Measurements from ENCODE around the gene SLC30A7. TPM values are rescaled to one million over a fixed set of nuclear protein-coding genes. Genes with fewer than 3 reads are reported as not detected.
"Not testable (repeated sequence)": the region's sequence is repeated elsewhere in the genome, so short reads cannot be mapped to it uniquely, and the experiment has no call there.

The SLC30A7 gene
- total RNA-seq, 1 donor from 2014 or later, result 25.9 TPM

DNA sequence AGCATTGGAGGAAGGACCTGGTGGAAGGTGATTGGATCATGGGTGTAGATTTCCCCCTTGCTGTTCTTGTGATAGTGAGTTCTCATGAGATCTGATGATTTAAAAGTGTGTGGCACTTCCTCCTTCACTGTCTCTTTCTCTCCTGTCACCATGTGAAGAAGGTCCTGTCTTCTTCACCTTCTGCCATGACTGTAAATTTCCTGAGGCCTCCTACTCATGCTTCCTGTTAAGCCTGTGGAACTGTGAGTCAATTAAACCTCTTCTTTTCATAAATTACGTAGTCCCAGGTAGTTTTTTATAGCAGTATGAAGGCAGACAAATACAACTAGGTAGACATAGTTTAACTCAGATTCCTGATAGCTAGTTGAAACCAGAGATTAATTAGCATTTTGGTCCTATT is 57.1 kb downstream of the SLC30A7 start:
- ATAC-seq; intact Hi-C loops (cut with DNase I); DNase-seq (ENCODE audit: low spot score): not testable (repeated sequence)

- no peak for ATAC-seq
- DNase-seq (ENCODE audit: low spot score), result no peak
- intact Hi-C loops (cut with DNase I), result no loop called here
Observed at GRCh38 chr1:100953960-100954730, 58.3 kb downstream of the SLC30A7 start.

DNA sequence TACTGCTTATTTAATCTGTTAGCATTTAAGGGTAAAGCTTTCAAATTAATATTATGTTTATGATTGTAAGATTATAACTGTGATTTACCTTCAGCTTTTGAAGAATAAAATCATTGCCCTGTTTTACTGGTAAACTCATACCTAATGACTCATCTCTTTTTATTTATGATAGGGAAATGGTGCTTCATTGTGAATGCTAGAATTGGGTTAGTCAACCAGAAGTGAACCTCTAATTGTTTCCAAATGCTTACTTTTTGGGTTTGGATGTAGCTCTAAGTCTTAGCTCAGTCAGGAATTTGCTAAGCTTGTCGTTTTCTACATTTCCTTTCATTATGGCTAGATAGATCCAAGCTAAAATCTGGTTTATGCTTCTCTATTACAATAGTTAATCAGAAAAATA is 59.4 kb downstream of the SLC30A7 start:
- intact Hi-C loops (cut with DNase I), result no loop called here
- DNase-seq (ENCODE audit: low spot score), result no peak
- ATAC-seq, result peak; percentile 84

GRCh38 chr1:100959502-100960060 is 63.7 kb downstream of the SLC30A7 start:
- no peak for DNase-seq (ENCODE audit: low spot score)
- intact Hi-C loops (cut with DNase I), result no loop called here
- no peak for ATAC-seq

DNA sequence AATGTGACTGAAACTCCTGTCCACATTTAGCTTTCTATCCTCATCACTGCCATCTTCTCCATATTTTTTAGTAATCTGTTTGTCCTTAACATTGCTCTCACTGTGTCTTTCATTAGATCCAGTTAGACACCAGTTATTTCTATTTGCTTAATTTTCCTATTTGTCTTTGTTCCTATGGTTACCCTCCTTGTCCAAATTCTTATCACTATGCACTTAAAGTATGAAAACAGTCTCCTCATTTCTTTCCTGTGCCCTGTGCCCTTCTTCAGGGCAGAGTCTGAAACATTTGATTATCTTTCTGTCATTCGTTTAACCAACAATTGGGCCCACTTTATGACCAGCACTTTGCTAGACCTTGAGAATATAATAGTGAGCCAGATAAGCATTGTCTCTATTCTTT is 64.2 kb downstream of the SLC30A7 start:
- intact Hi-C loops (cut with DNase I), result no loop called here
- DNase-seq (ENCODE audit: low spot score) (no peak), ATAC-seq (no peak)

DNA sequence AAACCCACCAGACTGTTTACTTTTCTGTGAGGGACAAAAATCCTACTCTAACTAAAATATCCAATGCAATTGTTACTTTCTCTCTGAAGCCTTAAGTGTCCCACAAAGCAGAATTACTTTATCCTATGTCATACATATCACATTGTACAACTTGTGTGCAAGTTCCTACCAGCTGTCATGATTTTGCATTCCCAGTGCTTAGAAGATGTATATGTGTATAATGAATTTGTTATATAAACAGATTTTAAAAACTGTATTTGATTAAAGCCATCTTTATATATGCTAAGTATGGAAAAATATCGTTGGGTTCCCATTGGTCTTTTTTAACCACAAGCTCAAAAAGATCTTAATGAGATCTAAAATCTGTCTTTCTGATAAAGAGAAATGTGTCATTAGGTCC is 72.7 kb downstream of the SLC30A7 start:
- intact Hi-C loops (cut with DNase I), result no loop called here
- DNase-seq (ENCODE audit: low spot score) (no peak), ATAC-seq (no peak)

DNA sequence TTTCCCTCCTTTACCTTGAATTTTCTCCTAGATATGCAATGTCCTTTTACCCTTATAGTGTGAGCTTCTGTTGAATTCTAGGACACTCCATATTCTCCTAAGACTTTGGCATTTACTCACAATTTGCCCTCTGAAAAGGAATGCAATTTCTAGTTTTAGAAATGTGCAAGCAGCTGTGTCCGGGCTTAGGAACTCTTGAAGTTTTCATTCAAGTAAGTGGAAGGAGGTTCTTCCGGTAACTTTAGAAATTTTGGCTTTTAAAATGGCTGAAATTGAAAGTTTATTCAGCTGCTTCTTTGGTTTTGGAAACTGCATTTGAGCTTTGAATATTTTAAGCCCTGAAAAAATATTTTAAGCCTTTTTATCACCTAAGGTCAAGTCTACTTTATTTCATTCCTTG is 73.4 kb downstream of the SLC30A7 start:
- DNase-seq (ENCODE audit: low spot score) (no peak), ATAC-seq (no peak)
- intact Hi-C loops (cut with DNase I), result no loop called here

- DNase-seq (ENCODE audit: low spot score) (no peak), ATAC-seq (no peak)
- intact Hi-C loops (cut with DNase I), result no loop called here
Observed at GRCh38 chr1:100971021-100971420, 75.1 kb downstream of the SLC30A7 start.

DNA sequence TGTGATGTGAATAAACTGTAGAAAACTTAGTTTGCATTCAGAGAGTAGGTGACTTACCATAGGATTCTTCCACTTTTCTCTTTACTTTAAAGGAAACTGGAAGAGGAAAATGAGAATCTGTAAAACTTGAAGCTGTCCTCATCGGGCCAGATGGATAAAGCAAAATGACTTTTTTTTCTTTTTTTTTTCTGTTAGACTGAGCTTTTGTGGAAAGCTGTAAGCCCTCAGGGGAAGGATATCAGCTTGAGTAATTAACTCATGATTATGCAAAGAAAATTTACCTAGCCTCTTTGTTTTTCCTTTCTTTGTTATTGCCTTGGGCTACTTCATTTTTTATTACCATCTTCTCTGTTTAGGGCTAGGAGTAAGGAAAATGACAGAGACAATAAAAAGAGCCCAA is 76.3 kb downstream of the SLC30A7 start:
- DNase-seq (ENCODE audit: low spot score) (no peak), ATAC-seq (no peak)
- intact Hi-C loops (cut with DNase I), result no loop called here

DNA sequence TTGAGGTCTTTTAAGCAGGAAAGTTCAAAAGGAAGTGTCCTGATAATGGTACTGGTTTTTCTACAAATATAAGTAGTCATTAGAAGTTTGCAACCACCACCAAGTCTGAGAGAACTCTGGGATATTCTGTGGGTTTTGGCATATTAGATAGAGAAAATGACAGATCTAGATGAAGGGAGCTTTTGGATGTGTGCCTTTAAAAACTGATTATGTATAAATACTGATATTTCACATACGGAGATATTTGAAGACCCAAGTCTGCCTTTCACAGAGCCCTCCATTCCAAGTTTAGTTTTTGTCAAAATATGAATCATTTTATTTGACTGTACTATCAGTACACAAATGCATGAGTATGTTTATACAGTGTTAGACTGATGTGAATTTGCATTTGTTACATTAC is 81.0 kb downstream of the SLC30A7 start:
- DNase-seq (ENCODE audit: low spot score) (no peak), ATAC-seq (no peak)
- intact Hi-C loops (cut with DNase I), result no loop called here

GRCh38 chr1:100979631-100980030 is 83.7 kb downstream of the SLC30A7 start:
- DNase-seq (ENCODE audit: low spot score) (no peak), ATAC-seq (no peak)
- intact Hi-C loops (cut with DNase I), result no loop called here

- ATAC-seq, result no peak
- intact Hi-C loops (cut with DNase I), result no loop called here
- no peak for DNase-seq (ENCODE audit: low spot score)
Observed at GRCh38 chr1:100982793-100983192, 86.9 kb downstream of the SLC30A7 start.

- intact Hi-C loops (cut with DNase I), result no loop called here
- DNase-seq (ENCODE audit: low spot score), result no peak
- no peak for ATAC-seq
Observed at GRCh38 chr1:100988121-100988520, 92.2 kb downstream of the SLC30A7 start.

DNA sequence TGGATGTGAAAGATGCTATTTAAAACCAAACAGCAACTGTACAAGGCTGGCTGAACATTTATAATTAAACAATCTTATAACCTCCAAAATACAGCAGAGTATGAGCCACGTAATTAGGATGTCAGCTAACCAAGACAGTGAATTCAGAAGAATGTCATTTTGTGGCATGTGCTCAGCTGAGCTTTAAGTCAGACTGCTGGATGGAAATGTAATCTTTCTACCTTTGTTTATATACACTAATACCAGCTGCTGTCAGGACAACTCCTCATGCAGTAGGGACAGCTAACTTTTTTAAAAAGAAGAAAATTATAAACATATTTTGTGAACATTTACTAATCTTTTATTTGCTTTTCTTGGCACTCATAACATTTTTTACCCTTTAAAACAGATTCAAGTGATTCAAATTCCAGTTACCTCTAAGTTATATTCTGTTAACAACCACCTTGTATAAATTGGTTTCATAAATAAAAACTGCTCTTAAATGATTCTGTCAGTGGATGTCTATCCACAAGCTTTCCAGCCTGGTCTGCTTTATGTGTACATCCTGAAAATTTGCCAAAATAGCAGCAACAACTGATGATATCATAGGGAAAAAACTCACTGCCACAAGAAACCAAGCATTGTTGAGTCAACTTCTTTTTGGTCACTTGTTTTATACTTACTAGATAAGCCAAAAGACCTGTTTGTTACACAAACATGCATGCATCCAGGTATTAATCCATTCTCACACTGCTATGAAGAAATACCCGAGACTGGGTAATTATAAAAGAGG is 93.6 kb downstream of the SLC30A7 start:
- ATAC-seq (no peak), DNase-seq (ENCODE audit: low spot score) (no peak)
- intact Hi-C loops (cut with DNase I), result no loop called here

DNA sequence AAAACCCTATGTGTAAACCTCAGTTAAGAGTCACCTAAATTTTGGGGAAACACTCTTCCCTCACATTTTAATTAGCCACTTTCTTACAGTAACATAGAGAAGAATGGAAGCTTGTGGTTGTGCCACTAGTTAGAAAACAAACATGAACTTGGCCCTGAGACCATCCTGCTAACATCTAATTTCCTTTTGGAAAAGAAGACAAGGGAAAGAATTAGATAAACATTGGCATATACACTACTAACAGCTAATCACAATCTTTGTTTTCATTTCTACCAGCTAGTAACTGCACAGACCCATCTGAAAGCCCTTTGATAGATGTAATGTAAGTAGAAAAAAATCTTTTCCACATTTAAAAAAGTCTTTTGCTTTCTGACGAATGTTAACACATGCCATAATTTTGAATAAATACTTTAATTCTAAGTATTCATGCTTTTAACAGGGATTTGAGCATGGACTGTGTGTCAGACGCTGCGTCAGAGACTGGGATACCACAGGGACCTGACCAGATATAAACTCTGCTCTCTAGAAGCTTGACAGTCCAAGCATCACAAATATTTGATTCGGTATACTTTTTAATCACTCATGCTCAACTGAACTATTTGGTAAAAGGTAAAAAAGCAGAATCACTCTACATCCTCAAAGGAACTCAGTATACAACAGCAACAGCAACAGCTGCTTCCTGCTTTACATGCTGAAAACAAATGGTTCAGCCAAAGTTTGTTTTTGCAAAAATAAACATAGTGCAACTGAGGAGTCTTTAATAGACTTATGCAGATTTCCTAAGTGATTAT is 99.5 kb downstream of the SLC30A7 start:
- DNase-seq (ENCODE audit: low spot score) (no peak), ATAC-seq (no peak)
- intact Hi-C loops (cut with DNase I), result no loop called here

- DNase-seq (ENCODE audit: low spot score), result no peak
- no peak for ATAC-seq
- intact Hi-C loops (cut with DNase I), result no loop called here
Observed at GRCh38 chr1:100998426-100998825, 102.5 kb downstream of the SLC30A7 start.

DNA sequence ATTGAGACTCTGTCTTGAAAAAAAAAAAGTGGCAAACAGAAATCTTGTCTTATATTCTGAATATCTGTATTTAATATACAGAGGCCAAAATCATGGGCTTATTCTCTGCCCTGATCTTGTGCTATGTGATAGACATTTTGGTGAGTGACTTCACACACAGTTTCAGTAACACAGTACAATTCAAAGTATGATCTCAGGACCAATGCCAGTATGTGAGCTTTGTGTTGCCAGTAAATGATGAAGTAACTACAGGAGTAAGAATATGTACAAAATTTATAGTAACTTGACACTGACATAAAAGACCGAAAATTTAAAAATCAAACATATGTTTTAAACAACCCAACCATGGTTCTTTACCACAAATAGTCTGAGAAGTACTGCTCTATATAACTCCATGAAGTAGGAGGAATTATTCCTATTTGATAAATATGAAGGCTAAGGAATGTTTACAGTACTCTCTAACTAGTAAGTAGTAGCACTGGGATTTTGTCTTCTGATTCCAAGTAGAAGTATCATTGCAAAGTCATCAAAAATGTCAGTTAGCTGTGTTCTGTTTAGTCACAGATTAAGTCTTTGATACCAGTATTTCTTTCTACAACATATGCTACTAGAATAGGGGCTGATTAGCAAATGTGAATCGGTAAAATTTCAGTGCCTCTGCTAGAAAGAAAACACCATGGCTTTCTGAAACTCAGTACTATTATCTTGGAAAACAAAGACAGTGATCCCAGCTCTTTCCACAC is 104.4 kb downstream of the SLC30A7 start:
- ATAC-seq, result no peak
- DNase-seq (ENCODE audit: low spot score), result no peak

DNA sequence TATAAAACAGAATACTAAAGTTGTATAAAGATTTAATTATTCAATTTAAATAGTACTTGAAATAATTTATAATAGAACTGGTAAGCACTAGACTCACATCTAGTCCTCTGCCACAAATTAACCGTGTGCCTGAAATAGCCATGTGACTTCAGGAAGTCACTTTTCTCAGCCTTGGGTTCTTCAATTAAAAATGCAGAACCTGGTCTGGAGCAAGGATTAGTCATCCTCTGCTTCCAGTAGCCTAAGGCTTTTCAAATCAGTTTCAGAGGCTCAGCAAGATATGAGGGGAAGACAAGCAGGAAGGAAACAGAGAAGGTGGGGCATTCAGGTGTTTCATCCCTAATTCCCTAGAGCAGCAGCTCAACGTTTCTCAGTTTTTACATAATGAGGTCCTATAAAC is 106.7 kb downstream of the SLC30A7 start:
- ATAC-seq, result no peak
- intact Hi-C loops (cut with DNase I), result no loop called here

More for the DNA sequence above, 104.4 kb downstream of the SLC30A7 start:
- intact Hi-C loops (cut with DNase I), result no loop called here

More for the DNA sequence above, 106.7 kb downstream of the SLC30A7 start:
- DNase-seq (ENCODE audit: low spot score), result no peak

Measured in sciatic nerve (tissue), 2 donors.